ENCODE results near the gene HLTF.

HLTF gene

GRCh38 chr3:149090461-149090860 is 4.1 kb upstream of the HLTF start:
- in situ Hi-C loops (cut with MboI; ENCODE audit: low sequenced_read_pairs) = no loop called here

GRCh38 chr3:149089395-149089794 is 3.1 kb upstream of the HLTF start:
- in situ Hi-C loops (cut with MboI; ENCODE audit: low sequenced_read_pairs) = no loop called here

- in situ Hi-C loops (cut with MboI; ENCODE audit: low sequenced_read_pairs) = no loop called here
These were observed 875 bp upstream of the HLTF start for GRCh38 chr3:149087208-149087607.

- in situ Hi-C loops (cut with MboI; ENCODE audit: low sequenced_read_pairs) = no loop called here
These were observed 503 bp downstream of the HLTF start for GRCh38 chr3:149085828-149086231.

DNA sequence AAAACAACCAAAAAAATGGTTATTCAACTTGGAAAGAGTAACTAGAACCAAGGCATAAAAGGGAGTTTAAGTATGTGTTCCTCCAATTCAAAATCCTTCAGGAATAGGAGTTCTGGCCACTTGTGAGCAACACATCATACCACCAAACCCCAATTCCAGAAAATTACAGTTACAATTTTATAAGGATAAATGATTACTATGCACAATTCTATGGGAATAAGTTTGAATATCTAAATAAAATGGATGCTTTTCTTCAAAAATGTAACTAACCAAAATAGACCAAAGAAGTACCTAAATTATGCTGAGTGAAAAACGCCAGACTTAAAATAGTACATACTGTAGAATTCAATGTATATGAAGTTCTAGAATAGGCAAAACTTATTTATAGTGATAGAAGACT is 4.6 kb downstream of the HLTF start:
- in situ Hi-C loops (cut with MboI; ENCODE audit: low sequenced_read_pairs) = no loop called here

- in situ Hi-C loops (cut with MboI; ENCODE audit: low sequenced_read_pairs) = no loop called here
These were observed 5.6 kb downstream of the HLTF start for GRCh38 chr3:149080699-149081091.

DNA sequence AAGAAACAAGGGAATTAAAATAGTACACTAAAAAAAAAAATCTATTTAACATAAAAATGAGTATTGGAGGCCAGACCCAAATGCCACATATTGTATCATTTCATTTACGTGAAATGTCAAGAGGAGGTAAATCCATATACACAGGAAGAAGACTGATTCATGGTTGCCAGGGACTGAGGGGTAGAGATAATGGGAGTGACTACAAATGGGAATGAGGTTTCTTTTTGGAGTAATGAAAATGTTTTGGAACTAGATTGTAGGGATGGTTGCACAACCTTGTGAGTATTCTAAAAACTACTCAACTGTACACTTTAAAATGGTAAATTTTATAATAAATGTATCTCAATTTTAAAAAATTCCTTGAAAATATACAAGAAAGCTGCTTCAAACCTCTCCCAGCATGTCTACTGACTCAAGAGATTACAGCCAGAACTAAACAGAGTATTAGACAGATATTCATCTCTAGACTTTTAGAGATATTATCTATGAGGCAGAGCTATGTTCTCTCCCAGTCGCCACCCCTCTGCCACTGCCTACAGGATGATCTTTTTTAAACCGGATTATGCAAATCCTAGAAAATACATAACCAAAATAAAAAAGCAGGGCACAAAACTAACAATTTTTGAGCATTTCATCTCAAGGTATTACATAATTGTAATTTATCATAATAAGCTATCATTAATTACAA is 6.2 kb downstream of the HLTF start:
- in situ Hi-C loops (cut with MboI; ENCODE audit: low sequenced_read_pairs) = no loop called here

GRCh38 chr3:149077628-149078027 is 8.7 kb downstream of the HLTF start:
- in situ Hi-C loops (cut with MboI; ENCODE audit: low sequenced_read_pairs) = no loop called here

GRCh38 chr3:149067883-149068282 is 18.4 kb downstream of the HLTF start:
- in situ Hi-C loops (cut with MboI; ENCODE audit: low sequenced_read_pairs) = no loop called here

GRCh38 chr3:149061776-149062175 is 24.6 kb downstream of the HLTF start:
- in situ Hi-C loops (cut with MboI; ENCODE audit: low sequenced_read_pairs) = no loop called here

- in situ Hi-C loops (cut with MboI; ENCODE audit: low sequenced_read_pairs) = no loop called here
These were observed 27.7 kb downstream of the HLTF start for GRCh38 chr3:149058602-149059001.

- in situ Hi-C loops (cut with MboI; ENCODE audit: low sequenced_read_pairs) = no loop called here
These were observed 28.1 kb downstream of the HLTF start for GRCh38 chr3:149058198-149058597.

DNA sequence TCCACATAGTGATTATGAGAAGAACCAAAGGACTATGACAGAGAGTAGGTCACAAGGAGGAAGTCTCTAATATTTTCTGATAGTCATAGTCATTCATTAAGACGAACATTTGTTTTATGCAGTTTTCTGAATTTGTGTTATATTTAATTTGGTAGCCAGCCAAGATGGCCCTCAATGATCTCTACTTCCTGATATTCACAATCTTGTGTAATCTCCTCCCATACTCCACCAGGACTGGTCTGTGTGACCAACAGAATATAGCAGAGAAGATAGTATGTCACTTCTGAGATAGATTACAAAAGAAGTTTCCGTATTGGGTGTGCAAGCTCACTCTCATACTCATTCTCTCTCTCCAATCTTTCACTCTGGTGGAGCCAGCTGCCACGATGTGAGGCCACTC is 30.8 kb downstream of the HLTF start:
- in situ Hi-C loops (cut with MboI; ENCODE audit: low sequenced_read_pairs) = no loop called here

DNA sequence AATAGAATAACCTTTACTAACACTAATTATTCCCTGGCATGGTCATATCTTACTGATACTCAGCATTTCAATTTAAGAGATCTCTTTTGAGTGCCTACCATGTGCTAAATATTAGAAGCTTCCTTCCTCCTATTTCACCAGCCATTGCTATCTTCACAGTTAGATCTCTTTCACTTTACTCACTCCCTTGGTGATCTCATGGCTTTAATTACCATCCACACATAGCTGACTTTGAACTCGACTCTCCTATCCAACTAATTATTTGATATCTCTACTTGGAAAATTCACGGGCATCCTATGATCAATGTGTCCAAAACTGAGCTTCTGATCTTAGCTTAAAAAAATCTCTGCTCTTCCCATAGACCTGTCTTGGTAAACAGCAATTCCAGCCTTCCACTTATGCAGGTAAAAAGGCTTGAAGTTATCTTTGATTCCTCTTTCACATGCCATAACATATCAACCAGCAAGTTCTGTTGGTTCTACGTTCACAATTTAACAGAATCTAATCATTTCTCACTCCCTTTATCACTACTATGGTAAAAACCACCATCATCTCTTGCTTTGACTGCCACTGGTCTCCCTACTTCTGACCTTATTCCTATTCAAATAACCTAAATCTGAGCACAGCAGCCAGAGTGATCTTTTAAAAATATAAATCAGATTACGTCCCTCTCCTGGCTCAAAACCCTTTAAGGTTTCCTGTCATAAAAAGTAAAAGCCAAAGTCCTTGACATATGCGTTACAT is 41.8 kb downstream of the HLTF start:
- in situ Hi-C loops (cut with MboI; ENCODE audit: low sequenced_read_pairs) = no loop called here

DNA sequence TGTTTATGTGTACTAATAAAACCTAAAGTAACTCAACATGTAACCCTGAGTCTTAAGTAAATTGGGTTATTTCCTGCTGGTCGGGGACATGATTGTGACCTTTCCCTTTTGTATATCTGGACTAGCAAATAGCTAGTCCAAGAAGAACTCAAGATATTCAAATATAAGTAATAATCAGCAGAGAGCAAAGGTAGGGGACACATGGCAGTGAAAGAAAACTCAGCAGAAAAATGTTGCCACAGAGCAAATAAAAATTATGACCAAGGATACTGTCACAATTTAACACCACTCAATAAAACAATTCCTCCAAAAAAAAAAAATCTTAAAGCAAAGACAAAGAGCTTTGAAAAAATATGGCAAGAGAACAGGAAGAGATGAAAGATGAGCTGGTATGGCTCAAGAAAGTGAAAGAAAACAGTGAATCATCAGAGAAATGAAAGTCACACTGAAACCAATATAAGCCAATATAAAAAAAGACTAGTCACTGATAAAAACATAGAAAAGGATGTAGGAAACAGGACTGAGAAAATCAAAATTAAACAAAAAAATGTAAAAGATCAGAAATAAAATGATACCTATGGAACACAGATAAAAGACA is 43.4 kb downstream of the HLTF start:
- in situ Hi-C loops (cut with MboI; ENCODE audit: low sequenced_read_pairs) = no loop called here

DNA sequence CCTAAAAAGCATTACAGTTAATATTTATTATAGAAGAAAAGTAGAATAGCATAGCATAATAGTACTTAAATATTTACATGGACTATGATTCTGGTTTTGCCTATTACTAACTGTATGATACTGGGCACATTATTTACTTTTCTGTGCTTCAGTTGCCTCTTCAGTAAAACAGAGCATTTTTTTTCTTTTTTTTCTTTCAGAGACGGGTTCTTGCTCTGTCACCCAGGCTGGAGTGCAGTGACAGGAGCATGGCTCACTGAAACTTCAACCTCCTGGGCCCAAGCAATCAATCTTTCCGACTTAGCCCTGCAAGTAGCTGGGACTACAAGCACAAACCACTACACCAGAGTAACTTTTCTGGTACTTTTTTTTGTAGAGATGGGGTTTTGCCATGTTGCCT is 48.0 kb downstream of the HLTF start:
- in situ Hi-C loops (cut with MboI; ENCODE audit: low sequenced_read_pairs) = no loop called here

GRCh38 chr3:149037684-149038083 is 48.6 kb downstream of the HLTF start:
- in situ Hi-C loops (cut with MboI; ENCODE audit: low sequenced_read_pairs) = no loop called here

DNA sequence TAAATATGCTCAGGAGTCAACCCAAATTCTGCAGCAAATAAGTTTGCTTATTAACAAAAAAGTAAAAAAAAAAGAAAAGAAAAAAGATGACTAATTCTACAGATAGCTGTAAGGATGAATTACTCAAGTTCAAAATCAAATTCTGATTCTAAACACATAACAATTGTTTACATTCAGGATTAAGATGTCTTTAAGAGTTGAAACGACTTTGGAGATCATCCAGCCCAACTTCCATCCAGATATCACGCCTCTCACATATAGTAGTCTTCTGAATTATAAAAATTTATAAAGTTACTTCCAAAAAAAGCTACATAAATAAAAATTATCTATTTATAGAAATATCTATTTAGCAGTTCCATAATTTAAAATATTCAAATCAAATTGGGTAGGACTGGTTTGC is 55.2 kb downstream of the HLTF start:
- in situ Hi-C loops (cut with MboI; ENCODE audit: low sequenced_read_pairs) = no loop called here

DNA sequence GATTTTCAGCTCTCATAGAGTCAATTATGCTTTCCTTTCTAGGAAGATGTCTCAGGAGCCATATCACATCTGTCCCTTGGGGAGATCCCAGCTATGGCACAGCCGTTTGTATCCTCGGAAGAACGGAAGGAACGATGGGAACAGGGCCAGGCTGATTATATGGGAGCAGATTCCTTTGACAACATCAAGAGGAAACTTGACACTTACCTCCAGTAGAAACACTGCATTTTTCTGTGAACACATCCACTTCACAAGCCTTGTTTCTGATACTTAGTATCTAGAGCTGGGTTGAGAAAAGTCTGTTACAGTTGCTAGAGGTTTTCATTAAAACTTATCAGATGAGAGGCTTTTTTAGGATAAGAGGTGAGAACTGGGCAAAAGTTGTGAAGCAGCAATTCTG is 59.6 kb downstream of the HLTF start:
- in situ Hi-C loops (cut with MboI; ENCODE audit: low sequenced_read_pairs) = no loop called here

DNA sequence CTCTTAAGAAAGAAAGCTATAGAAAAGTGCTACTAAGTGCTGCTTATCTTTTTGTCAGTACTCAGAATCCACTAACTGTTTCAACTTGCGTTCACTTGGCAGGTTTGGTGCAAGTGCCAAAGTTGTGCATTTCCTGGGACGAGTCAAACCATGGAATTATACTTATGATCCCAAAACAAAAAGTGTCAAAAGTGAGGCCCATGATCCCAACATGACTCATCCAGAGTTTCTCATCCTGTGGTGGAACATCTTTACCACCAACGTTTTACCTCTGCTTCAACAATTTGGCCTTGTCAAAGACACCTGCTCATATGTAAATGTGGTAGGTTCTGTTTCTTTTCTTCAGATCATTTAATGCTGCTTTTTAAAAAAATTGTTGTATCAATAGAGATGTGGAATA is 62.4 kb downstream of the HLTF start:
- in situ Hi-C loops (cut with MboI; ENCODE audit: low sequenced_read_pairs) = no loop called here

- in situ Hi-C loops (cut with MboI; ENCODE audit: low sequenced_read_pairs) = no loop called here
These were observed 64.5 kb downstream of the HLTF start for GRCh38 chr3:149021830-149022229.

GRCh38 chr3:149020839-149021252 is 65.5 kb downstream of the HLTF start:
- in situ Hi-C loops (cut with MboI; ENCODE audit: low sequenced_read_pairs) = no loop called here

All from HL-60/S4 treated with phorbol 12-myristate 13-acetate at 8.2 ng/mL for 4 days and 3 days (cell line).